Measurements from ENCODE around the gene HORMAD2. TPM values are rescaled to one million over a fixed set of nuclear protein-coding genes. Genes with fewer than 3 reads are reported as not detected.

HORMAD2 gene
- polyA plus RNA-seq, 3 donors, result not detected

DNA sequence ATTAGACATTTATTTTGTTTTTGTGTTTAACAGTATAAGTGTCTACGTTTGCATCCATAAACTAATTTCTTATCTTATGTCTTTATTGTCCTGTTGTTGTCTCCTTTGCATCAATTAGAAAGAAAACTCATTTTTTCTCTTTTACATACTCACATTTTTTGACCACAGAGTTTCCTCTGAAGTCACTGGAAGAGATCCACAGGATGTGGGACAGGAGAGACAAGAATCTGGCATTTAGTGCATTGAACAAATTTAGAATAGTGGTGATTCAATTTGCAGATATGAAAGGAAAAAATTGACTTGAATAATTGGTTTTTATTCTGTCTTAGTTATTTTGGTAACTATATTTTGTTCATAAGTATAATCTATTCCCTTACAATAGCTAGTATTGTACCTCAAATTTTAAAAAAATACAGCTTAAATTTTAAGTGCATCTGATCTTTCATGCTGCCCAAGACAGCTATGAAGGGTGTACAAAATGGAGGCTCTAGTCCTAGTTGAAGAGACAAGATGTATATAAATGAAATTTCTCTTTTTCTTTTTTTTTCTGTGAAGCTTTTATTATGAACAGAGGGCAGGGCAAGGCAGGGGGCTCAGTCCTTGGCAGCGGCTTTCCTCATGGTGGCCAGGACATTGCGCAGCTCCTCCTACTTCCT lies 24.4 kb downstream of the HORMAD2 start:
- no peak for DNase-seq

DNA sequence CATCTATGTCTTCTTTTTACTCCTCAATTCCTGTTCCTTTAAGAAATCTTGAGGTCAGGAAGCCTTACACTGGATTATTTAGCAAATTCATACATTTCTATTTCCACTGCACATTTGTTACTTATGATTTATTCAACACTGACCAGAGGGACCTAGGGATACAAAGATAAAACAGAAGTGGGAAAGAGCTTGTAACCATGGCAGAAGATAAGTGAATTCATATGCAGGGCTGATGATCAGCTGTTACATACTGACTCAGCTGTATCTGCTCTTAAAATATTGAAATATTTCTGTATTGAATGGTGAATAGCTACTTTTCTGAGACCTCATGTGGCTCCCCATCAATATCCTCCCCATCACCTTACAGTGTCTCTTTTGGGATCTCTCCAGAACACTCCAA lies 25.2 kb downstream of the HORMAD2 start:
- DNase-seq, result no peak

DNA sequence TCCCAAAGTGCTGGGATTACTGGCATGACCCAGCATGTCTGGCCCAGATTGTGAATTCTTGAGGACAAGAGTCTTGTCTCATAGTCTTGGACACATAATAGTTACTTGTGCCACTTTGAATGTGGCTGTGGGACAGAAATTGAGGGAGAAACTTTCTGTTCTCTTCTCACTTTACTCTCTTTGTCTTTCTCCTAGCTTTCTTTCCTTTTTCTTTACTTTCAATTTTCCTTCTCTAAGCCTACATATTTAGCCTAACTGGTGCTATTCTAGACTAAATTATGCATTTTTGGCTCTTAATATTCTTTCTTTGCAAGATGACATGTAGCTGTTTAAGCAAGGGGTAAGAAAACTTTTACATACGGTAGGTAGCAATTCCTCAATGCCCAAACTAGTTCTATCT lies 33.2 kb downstream of the HORMAD2 start:
- DNase-seq, result no peak

DNA sequence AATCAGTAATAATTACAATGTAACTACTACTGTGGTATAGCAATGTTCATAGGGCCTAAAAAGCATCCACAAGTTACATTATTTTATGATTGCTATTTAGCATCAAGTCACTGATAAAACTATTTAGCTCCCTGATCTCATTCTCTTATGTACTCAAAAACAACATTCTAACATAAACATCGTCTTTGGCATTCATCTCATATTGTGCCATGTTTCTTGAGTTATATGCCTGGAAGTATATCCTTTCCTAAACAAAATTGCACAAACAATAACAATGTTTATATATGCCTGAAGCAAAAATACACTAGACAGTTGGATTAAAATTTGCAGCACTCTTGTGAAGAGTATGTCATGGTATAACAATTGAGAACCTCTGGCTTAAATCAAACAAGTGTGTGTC lies 34.1 kb downstream of the HORMAD2 start:
- no peak for DNase-seq

DNA sequence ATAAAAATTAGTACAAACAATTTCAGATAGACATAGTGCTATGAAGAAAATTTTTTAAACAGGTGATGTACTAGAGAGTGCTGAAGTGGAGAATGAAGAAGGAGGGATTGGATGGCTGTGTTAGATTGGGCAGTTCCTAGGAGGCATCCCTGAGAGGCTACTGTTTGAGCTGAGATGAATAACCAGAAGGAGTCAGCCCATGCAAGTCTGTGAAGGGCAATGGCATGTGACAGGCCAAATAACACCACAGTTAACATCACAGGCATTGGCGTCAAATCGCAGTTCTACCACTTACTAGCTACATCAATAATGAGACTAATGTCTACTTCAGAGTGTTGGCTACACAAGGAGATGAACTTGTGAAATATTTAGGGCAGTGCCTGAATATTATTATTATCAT lies 35.4 kb downstream of the HORMAD2 start:
- DNase-seq, result no peak

DNA sequence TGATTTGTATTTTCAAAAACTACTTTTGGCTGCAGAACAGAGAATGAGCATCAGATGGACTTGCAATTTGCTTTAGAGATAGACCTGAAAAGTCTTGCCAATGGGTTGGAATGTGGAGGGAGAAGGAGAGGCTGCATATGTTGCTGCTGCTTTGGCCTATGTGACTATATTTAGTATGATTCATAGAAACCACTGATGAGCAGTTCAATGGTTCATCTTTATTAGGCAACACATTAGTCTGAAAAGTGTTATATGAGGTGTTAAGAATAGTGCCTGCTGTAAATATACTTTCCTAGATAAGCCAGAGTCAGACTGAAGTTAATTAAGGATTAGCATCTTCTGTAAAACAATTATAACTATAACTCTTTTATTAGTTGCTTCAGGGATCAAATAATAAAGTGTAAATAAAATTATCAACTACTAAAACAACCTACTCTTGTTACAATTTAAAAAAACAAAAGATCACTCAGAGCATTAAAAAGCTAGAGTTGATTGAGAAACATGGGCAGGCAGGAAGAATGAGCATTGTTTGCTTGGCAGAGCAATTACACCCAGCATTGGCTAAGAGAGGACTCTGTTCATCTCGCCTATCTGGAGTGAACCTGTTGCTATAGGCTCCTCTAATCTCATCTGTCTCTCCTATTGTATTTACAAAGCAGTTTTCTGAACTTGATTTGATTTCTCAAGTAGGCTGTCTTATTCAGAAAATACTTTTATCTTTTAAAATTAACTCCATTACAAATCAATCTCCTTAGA lies 36.3 kb downstream of the HORMAD2 start:
- no peak for DNase-seq

DNA sequence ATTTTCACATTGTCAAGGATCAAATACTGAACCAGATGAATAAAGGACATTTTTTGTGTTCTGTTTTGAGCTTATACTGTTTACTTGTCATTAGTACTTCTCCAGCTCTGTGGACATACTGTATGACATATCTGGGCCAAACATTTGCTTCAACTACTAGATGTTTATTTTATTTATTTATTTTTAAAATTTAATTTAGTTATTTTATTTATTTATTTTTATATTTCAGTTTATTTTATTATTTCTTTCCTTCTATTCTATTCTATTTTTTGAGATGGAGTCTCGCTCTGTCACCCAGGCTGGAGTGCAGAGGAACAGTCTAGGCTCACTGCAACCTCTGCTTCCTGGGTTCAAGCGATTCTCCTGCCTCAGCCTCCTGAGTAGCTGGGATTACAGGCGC lies 37.0 kb downstream of the HORMAD2 start:
- DNase-seq, result no peak

DNA sequence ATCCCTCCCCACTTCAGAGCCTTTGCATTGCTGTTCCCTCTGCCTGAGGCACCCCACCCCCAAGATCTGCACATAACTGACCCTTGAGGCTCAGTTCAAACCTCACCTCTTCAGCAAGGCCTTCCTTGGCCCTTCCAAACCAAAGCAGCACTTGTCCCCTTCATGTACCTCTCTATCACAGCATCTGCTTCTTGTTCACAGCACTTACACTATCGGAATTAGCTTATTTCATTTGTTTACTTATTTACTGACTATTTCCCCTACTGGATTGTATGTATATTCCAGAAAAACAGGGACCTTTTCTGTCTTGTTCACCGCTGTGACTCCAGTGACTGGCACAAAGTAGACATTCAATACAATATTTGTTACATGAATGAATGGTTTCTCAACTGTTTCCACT lies 38.0 kb downstream of the HORMAD2 start:
- no peak for DNase-seq

DNA sequence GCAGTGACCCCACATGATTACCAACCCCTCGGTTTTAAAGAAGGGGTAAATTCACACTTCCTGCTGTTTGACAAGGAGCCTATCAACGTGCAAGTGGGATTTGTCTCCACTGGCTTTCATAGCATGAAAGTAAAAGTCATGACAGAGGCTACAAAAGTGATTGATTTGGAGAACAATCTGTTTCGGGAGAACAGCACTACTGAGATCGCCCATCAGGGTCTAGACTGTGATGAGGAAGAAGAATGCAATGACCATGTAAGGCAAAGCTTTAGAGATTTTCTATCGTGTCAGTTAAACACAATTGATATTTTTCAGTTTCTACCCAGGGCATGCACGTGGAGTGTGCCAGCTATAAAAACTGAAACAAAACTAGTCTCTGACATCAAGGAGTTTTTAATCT lies 41.7 kb downstream of the HORMAD2 start:
- peak; percentile 23 for DNase-seq

DNA sequence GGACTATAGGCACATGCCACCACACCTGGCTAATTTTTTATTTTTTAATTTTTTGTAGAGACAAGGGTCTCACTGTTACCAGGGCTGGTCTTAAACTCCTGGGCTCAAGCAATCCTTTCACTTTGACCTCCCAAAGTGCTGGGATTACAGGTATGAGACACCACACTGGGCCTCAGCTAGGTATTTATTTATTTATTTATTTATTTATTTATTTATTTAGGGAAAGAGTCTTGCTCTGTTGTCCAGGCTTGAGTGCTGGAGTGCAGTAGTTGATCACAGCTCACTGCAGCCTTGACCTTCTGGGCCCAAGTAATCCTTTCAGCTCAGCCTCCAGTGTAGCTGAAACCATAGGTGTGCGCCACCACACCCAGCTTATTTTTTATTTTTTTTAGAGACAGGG lies 43.2 kb downstream of the HORMAD2 start:
- no peak for DNase-seq

DNA sequence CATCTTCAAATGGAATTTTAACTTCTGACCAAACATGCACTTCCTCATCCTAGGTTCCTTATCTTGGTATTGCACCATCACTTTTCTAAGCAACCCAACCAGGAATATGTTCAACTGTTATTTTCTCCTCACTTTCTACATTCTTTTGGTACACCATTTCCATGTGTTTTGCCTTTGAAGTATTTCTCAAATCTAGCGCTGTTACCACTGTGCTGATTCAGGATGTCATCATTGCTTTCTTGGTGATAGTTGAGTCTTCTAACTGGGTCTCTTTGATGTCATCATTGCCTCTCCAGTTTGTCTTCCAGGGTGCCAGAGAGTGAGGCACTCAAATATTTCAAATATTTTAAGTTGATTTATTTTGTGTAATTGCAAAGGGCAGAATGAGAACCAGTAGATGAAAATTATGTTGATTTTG lies 47.5 kb downstream of the HORMAD2 start:
- DNase-seq, result no peak

DNA sequence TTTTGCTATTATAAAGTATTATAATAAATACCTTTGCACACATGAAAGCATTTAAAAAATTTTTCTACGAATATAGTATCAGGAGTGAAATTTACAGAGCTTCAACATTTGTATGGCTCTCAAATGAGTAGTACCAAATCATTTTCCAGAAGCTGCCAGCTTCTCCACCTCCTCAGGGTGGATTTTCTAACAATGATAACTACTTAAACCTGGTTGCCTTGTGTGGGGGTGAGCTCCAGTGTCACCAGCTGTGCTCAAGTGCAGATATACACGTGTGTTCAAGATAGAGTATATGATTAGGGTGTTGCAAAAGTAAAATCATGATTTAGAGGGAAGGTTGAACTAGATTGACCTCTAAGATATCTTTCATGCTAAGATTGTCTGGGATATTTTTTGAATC lies 48.2 kb downstream of the HORMAD2 start:
- DNase-seq, result no peak

DNA sequence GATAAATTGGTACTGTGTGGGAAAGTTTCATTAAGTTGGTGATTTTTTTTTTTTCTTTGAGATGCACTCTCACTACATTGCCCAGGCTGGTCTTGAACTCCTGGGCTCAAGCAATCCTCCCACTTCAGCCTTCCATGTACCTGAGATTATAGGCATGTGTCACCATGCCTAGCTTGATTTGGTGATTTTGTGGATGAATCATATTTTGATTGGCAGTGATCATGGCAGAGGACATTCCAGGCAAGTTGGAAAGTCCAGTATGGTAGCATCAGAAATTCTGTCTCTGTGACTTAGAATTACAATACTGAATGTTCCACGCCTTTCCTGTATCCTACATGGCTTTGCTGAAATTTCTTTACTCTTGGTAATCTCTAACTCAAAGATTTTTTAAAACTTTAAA lies 49.4 kb downstream of the HORMAD2 start:
- DNase-seq, result no peak

DNA sequence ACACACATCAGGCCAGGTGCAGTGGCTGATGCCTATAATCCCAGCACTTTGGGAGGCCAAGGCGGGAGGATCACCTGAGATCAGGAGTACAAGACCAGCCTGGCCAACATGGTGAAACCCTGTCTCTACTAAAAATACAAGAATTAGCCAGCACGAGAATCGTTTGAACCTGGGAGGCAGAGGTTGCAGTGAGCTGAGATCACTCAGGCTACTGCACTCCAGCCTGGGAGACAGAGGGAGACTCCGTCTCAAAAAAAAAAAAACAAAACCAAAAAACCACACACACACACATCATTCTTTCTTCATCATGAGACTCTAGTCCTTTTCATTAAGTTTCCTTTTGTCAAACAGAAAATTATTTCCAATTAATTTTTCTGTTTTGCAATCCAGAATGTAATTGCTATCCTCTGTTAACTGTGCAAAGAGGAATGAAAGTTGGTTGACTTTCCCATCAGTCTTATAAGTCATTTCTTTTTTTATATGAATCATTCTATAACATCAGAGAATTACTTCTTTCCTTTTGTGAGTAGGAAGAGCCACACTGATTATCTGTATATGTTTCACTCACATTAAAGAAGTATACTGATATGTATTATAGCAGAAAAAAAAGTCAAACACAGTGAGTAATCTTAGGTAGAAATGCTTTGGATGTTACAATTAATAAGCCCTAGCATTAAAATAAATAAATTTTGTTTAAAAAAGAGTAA lies 52.2 kb downstream of the HORMAD2 start:
- no peak for DNase-seq

DNA sequence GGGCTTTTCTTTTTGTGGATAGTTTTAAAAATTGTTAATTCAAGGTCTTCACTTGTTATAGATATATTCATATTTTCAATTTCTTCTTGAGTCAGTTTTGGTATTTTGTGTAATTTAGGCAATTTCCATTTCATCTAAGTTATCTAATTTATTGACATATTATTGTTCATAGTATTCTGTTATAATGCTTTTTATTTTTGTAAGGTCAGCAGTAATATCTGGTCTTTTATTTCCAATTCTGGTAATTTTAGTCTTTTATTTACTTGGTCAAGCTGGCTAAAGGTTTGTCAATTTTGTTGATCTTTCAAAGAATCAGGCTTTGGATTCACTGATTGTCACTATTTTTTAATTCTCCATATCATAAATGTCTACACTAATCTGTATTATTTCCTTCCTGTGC lies 60.1 kb downstream of the HORMAD2 start:
- DNase-seq, result no peak

DNA sequence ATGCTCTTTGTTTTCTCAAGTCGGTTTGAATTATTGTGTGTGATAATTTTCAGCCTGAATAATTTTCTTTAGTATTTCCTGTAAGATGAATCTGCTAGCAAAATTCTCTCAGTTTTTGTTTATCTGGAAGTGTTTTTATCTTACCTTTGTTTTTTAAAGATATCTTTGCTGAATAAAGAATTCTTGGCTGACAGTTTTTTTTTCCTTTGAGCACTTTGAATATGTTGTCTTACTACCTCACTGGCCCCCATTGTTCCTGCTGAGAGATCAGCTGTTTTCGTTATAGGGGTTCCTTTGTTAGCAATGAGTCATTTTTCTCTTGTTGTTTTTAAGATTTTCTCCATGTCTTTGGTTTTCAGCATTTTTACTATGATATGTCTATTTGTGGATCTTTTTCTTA lies 63.0 kb downstream of the HORMAD2 start:
- DNase-seq, result no peak

DNA sequence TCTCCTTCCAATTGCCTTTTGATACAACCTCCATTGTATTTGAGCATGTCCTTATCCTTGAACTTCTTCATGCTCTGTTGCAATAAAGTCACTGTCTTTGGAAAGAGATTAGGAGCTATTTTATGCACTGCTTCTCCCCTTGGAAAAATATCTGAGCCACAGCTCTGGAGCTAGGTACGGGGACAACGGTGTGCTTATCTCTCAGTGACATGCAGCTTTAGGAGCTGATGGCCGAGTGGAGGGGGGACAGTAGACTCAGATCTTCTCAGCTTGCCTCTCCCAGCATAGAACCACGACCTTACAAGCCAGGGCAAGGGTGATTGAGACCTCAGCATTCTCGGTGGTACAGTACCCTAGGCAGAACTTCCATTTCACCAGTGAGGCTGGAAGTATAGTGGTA lies 64.1 kb downstream of the HORMAD2 start:
- no peak for DNase-seq

DNA sequence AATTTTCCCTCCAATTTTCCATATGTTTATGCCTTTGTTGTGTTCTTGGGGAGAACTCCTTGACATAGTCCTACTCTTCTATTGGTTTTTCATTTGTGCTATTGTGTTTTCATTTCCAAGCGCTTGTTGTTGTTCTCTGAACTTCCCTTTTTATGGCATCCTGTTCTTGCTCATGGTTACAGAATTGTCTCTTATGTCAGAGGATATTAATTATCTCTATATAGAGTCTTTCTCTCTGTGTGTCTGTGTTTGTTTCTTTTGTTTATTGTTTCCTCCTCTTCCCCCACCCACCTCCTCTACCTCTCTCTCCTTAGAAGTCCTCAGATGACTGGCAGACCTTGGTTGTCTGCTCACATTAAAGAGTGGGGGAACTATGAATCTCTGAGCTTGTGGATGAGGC lies 69.9 kb downstream of the HORMAD2 start:
- DNase-seq, result no peak

DNA sequence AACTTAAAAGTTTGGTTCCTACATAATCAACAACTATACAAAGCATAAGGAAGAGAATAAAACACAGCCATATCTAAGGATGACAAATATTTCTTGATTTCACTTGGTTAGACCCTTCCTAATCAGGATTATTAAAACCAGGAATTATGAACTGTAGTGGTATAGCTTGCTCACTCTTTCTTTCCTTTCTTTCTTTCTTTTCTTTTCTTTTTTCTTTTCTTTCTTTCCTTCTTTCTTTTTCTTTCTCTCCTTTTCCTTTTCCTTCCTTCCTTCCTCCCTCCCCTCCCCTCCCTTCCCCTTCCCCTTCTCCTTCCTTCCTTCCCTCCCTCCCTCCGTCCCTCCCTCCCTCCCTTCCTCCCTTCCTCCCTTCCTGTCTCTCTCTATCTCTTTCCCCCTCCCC lies 78.0 kb downstream of the HORMAD2 start:
- no peak for DNase-seq

DNA sequence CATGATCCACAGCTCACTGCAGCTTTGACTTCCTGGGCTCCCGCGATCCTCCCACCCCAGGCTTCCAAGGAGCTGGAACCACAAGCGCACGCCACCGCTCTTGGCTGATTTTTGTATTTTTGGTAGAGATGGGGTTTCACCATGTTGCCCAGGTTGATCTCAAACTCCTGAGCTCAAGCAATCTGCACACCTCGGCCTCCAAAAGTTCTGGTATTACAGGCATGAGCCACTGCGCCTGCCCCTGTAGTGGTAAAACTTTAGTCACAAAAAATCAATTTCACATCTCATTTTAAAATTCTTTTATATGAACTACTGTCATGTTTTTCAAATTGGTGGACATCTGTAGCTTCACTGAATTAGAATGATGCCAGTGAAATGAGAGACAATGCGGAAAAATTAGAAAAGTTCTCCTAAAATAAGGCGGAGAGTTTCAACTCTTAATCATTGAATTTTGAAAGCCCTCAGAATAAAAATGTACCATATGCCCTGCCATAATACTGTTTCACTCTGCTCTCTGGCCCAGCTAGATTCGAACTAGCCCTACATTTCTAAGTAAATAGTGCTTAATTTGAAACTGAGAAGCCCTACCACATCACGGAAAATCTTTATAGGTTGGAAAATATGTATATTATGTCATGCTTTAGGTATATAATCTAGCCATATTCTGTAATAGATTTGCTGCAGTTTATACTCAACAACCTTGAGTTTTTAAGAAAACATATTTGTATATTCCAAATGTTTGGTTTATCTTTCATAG lies 78.7 kb downstream of the HORMAD2 start:
- DNase-seq, result peak; percentile 9

DNA sequence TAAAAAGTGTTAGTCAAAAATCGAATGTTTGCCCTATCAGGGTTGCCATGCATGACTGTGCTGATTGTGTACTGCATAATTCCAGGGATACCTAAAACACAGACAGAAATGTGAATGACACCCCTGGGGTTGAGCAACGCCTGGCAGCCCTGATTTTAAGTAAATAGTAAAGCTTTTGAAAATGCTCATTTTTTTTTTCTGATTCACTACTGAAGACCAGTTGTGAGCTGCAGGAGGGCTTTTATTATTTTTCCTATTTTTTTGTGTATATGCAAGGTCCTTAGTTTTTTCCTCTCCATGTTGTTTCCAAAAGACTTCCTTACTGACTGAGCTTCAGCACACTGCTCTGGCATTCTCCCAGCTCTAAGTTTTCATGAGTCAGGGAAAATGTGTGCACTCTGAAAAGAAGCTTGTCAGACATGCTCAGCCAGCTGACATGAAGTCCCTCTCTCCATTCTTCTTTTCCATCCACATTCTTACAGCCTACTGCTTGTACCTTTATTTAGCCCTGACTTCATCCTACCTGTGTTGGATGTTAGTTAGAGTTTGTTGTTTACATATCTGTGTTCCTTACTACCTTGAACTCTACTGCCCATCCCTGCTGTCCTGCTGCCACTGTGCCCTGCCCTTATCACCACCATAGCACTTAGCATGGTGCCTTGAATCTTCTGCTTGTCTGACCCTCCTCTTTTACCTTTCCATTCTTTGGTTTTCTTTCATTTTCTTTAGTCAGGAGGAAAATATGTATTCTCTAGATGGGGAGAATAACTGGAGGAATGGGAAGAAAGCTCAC lies 79.5 kb downstream of the HORMAD2 start:
- peak; percentile 28 for DNase-seq

DNA sequence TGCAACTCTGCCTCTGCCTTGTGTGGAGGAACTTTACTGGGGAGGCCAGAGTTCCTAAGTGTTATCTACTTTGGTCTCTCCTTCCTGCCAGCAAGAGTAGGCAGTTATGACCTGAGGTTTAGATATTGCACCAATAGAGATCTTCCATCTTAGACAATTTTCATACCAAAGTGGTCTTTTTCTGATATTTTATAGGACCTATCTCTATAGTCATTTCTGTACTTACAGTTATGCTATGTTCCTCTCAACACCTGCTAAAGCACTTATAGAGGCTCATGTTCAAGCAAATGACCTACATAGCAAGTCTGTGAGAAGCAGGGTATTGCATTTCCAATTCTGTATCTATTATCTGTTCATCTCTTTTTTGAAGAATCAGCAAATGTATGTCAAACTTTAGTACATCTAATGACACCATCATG lies 80.8 kb downstream of the HORMAD2 start:
- no peak for DNase-seq

All from renal pelvis (tissue), 4 donors.